ENCODE measurements around the gene CDC42BPA.

CDC42BPA gene

DNA sequence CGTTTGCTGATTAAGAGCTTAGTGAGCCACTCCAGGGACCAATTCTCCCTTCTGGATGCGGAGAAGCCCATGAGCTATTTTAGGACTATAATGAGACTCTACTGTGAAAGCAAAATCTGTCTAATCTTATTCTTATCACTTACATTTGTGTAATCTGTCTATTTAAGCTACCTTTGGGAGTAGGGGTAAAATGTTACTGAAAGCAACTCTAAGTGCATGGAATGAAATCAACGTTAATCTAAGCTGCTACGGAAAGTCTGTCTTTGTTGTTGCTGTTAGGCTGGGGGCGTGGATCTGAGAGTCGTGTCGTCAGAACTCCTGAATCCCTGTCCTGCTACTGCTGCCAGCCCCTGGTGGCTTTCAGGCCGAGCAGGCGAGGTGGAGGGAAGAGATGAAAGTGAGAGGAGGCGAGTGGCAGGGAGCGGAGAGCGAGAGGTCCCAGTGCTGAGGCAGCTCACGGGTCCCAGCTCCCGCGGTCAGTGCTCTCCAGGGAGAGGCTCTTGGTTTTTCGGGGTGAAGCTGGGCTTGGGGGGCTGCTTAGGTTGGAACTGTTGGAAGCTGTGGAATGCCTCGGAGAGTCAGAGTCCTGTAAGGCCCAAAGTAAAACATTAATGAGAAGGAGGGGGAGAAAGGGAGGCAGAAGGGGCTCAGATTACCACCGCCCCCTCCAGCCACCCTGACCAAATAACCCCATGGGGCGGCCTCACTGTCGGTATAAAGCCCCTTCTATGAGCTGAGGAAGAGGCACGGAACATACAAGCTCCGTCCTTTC, 324.3 kb downstream of the CDC42BPA start:
- no peak for DNase-seq (ENCODE audit: low read depth)

DNA sequence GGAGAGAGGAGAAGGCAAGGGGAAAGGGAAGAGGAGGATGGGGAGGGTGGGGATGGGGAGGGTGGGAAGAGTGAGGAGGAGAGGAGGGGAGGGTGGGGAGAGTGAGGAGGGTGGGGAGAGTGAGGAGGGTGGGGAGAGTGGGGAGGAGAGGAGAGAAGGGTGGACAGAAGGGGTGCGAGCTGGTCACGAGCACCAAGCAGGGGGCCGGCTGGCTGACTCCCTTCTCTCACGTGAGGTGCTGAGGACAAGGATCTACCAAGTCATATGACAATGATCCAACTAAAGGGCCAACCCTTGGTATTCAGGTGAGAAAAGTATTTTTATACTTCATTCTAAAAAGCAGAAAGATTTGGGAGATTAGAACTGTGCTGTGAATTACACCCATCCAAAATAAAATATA, 326.4 kb downstream of the CDC42BPA start:
- no peak for DNase-seq (ENCODE audit: low read depth)

DNA sequence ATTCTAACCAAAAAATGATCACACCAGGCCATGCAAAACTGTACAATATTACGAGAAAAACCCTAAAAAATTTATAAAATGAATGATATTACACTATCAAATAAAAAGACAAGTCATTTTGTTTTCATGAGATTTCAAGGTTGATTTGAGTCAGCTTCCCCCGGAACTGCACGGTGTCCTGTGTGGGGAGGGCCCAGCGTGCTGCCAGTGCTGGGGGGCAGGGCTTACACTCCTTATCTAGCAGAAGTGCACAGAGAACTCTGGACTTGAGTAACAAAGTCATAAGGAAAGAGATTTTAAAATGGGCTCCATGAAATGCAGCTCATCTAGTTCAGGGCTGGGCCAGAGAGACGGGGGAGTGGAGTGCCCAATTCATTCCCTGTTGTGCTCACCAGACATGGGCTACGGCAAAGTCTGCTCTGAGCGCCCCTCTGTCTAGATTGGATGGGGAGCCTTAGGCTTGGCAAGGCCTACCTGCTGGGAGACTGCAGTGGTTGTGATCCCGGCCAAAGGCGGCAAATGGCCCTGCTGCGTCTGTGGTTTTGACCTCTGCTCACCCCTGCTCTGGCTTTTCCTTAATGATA, 328.1 kb downstream of the CDC42BPA start:
- DNase-seq (ENCODE audit: low read depth) = no peak

DNA sequence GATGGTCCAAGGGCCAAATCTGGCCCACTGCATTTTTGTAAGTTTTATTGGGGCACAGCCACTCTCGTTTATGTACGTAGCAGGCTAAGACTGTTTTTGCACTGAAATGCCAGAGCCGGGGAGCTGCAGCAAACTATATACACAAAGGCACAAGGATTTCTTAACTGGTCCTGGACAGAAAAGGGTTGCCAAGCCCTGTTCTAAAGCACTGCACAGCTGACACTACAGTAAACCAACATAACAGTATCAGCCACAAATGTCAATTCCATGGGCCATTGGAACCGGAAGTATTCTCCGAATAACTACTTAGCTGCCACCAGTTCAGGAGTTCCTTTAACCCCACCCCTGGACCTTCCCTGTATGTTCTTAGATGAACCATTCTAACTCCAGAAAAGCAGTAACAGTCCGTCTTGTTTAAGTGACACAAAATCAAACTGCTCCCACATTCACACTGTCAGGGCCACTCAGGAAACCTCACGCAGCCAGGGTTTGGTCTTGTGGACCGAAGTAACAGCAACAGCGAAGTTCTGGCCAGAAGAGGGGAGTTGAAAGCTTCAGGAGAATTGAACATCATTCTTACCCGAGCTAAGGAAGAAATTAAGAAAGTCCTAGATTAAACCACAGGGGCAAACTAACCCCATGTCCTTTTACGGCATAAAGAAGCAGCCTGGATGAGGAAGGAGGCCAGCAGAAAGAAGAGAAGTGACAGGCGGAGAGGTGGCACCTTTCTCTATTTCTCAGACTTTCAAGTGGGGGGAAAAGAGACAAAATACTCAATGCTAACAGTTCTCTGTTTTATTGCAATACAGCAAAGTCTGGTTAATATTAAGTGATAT, 329.0 kb downstream of the CDC42BPA start:
- no peak for DNase-seq (ENCODE audit: low read depth)

DNA sequence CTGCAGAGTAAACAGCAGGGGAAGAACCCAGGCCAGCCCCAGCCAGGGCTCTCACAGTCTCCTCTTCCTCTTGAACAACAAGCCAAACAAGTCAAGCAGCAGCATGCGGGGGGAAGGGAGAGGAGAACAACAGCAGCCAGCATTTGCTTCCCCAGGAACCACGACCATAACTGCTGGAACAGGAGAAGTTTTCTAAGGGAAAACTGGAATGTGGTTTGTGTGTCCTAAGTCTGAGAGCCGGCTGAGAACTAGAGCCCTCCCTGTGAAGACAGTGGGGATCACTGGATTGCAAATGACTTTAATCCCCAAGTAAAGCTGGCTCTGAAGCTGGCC, 330.0 kb downstream of the CDC42BPA start:
- no peak for DNase-seq (ENCODE audit: low read depth)

DNA sequence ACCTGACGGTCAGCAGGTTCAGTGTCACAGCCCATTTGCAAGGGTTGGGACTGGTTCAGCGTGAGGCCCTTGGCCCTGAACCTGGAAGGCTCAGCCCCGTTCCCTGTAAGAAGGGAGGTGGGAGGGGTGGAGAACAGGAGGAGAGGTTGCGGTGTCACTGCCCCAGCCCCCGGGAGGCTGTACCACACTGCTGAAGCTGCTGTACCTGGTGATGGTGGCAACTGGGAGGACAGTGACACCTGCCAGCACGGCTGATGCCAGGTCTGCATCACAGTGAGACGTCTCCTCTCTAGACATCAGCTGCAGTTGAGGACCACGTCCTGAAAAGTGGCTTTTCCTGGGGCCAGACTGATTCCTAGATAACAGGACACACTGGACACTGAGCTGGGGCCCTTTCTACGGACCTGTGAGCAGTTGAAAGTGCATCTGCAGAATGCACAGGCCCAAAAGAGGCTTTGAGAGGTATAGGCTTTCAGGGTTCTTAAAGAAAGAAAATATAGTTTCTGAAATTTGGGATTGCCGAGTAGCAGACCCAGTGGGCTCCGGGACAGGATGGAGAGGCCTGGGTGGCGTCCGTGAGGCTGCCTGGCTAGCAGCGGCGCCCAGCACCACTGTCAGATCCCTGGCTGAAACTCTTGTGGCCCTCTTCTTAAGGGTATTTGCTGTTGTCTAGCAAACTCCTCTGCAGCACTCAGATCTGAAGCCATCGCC, 330.5 kb downstream of the CDC42BPA start:
- DNase-seq (ENCODE audit: low read depth) = no peak

DNA sequence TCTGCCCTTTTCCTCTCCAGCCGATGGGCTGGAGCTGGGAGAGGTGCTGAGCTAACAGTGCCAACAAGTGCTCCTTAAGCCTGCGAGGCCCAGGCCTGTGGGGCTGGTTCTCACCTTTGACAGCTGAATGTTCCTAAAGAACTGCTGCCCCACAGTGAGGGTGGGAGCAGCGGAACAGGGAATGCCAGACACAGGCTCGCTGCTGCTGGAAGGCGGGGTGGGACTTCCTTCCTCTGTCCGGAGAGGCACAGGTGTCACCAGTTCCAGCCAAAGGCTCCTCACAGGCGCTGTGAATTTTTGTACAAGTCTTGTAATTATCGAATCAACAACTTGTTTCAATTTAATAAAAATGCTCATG, 331.1 kb downstream of the CDC42BPA start:
- no peak for DNase-seq (ENCODE audit: low read depth)

DNA sequence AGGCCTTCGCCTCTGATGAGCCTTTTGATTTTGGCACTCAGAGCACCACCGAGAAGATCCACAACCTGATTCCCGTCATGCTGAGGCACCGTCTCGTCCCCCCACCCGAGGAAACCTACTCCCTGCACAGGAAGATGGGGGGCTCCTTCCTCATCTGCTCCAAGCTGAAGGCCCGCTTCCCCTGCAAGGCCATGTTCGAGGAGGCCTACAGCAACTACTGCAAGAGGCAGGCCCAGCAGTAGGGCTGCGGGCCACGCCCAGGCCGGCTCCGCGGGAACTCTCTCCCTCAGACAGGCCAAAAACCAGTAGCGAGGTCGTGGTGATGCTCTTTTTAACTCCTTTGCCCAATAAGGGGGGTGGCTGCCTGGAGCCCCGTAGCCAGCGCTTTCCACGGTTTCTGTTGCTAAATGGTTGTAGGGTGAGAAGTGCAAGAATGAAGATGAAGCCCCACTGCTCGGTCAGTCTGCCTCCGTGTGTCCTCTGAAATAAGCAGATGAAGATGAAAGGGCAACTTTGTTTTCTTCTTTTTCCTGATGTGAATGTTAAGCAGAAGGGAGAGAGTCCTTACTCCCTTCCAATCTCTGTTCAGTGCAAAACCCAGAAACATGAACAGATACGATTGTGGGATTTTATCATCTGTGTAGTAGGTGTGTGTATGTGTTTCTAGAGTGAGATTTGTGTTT, 331.7 kb downstream of the CDC42BPA start:
- DNase-seq (ENCODE audit: low read depth) = no peak

DNA sequence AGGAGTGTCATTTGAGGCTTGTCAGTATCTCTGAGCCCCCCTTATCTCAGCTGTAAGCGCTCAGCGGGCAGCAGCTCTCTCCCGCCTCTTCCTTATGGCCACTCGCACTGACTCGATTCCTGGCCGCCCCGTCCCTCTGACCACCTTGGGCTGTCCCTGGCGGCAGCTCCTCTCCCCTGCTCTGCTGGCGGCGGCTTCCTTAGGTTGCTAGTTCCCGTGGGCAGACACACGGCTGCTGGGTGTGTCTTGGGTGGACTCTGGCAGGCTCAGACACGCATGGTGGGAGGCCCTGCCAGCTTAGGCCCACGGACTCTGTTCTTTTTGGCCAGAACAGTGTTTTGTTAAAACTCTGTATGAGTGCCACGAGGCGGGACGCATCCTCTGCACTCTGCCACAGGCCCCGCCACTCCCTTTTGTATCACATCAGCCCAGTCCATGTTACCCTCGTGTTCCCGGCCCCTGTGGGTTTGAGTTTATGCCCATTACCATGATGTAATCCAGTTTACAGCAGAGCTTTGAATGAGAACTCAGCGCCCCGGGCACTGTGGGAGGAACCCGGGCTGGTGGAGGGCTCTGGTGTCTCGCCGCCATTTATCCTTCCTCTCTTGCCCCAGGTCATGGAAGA, 332.3 kb downstream of the CDC42BPA start:
- no peak for DNase-seq (ENCODE audit: low read depth)

DNA sequence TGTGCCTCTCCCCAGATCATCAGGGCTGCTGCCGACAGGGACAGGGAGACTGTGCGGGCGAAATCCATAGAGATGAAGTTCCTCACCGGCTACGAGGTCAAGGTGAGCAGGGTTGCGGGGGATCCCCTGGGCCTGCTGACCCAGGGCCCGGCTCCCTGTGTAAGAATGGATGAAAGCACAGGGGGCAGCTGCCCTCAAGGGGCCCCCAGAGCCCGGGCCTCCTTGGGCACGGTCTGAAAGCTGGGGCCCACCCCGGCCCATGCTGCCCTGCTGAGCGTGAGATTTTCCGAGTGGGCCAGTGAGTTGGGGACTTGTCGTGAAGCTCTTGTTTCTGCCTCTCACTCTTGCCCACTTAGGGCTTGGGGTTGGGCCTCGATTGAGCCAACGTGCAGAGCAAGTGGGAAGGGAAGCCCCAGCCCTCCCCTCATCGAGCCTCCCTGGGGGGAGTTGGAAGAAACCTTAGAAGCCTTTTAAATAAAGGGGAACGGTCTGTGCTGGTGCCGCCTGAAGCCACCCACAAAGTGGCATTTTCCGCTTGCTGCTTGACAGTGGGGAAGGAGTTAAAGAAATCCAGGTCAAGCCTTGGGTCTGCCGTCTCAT, 333.0 kb downstream of the CDC42BPA start:
- no peak for DNase-seq (ENCODE audit: low read depth)

DNA sequence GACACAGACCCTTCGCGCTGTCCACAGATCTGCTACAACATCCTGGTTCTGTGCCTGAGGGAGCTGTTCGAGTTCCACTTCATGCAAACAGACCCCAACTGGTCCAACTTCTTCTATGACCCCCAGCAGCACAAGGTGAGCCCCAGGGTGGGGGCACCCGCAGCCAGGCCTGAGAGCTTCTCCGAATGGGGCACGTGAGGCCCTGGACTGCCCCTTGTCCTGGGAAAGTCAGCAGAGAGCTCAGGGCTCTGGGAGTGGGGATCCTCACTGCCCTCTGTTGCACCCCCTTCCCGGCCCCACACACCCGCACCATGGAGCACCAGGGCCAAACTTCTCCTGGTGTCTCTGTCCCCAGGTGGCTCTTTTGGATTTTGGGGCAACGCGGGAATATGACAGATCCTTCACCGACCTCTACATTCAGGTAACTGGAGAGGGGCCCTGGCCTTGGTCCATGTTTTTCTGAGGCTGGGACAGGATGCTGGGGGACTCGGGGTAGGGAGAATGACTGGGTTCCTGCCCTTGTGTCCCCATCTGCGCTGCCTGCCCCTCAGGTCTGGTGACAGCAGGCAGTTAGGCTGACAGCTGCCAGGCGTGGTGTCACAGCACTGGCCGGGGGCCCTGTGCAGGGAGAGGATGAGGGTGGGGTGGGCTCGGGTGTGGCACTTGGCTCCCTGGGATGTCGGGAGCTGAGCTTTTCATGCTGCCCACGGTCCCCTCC, 333.6 kb downstream of the CDC42BPA start:
- DNase-seq (ENCODE audit: low read depth) = no peak

DNA sequence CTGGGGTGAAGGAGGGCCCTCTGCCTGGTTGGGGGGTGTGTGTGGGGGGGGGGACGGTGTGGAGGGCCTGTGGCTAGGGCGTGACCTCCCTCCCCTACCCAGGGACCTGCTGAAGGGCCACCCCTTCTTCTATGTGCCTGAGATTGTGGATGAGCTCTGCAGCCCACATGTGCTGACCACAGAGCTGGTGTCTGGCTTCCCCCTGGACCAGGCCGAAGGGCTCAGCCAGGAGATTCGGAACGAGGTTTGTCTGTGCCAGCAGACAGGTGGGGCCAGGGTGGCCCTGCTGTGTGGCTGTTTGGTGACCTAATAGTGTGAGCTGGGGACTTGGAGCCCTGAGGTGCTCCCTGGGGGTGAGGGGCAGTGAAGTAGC, 334.3 kb downstream of the CDC42BPA start:
- DNase-seq (ENCODE audit: low read depth) = no peak

DNA sequence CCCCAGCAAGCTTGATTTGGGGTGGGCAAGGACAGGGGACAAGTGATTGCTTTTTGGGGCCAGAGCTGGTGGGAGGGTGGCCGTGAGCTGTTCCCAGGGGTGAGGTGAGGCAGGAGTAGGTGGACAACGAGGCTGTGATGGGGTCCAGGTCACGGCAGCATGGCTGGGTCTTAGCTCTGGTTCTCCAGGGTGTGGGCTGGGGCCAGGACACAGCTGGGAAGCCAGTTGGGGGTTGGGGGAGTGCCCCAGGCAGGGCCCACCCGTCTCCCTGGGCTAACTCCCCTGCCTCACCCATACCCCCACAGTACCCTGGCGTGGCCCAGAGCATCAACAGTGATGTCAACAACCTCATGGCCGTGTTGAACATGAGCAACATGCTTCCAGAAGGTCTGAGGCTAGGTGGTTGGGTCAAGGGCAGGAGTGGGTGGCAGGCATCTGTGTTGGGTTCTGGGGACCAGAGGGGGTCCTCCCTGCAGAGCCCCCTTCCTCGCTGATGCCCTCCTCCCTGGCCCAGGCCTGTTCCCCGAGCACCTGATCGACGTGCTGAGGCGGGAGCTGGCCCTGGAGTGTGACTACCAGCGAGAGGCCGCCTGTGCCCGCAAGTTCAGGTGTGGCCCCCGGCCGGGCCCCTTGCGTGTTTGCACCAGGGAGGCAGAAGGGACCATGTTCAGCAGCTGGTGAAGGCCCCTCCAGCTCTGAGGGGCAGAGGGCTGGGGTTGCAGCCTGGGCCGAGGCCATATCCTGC, 334.9 kb downstream of the CDC42BPA start:
- no peak for DNase-seq (ENCODE audit: low read depth)

DNA sequence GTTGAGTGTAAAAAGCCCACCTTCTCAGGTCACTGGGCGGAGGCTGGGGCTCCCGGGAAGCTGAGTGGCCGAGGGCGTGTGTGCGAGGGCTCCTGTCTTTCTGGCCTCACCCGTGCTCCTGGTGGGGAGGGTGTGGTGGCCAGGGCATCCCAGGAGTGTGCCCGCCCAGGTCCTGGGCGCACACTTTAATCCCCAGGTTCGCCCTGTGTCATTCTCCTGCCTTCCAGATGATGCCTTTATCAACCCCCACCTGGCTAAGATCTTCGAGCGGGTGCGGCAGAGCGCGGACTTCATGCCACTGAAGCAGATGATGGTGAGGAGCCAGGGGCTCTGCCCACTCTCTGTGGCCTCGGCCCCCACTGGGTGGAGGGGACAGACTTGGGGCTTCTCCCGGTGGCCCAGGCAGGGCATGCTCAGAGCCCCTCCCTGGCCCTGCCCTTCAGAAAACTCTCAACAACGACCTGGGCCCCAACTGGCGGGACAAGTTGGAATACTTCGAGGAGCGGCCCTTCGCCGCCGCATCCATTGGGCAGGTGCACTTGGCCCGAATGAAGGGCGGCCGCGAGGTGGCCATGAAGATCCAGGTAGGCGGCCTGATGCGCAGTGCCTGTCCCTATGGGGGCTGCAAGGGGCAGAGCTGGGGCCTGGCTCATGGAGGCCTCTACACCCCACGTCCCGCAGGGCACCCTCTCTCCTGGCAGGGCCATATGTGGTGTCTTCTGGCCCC, 335.7 kb downstream of the CDC42BPA start:
- no peak for DNase-seq (ENCODE audit: low read depth)

DNA sequence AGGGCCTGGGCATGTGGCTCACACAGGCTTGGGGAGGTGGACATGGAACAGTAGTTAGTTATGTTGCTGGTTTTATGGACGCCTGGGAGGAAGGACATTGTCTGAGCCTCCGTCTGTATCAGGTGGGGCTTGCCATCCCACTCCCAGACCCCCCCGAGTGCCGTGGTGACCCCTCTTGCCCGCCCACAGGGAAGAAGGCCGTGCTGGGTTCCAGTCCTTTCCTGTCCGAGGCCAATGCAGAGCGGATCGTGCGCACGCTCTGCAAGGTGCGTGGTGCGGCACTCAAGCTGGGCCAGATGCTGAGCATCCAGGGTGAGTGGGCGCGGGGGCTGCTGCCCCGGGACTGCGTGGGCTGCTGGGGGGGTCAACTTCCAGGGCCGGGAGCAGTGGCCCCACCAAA, 336.5 kb downstream of the CDC42BPA start:
- DNase-seq (ENCODE audit: low read depth) = no peak

DNA sequence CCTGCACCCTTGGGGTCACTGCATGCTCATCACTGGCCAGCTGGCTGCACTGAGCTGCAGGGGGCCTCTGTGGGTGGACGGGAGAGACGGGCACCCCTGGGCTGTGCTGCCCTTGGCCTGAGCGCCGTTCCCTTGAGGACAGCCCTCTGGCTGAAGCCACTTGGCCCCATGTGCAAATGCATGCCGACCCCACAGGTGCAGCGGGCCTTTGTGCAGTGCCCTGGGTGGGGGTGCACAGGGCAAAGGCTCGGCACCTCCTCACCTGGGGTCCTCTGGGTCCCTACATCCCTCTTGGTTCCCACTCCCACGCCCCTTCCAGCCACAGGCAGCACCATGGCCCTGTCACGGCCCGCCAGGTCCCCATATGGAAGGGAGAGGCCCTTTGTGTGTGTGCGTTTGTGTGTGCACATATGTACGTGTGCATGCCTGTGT, 336.9 kb downstream of the CDC42BPA start:
- no peak for DNase-seq (ENCODE audit: low read depth)

DNA sequence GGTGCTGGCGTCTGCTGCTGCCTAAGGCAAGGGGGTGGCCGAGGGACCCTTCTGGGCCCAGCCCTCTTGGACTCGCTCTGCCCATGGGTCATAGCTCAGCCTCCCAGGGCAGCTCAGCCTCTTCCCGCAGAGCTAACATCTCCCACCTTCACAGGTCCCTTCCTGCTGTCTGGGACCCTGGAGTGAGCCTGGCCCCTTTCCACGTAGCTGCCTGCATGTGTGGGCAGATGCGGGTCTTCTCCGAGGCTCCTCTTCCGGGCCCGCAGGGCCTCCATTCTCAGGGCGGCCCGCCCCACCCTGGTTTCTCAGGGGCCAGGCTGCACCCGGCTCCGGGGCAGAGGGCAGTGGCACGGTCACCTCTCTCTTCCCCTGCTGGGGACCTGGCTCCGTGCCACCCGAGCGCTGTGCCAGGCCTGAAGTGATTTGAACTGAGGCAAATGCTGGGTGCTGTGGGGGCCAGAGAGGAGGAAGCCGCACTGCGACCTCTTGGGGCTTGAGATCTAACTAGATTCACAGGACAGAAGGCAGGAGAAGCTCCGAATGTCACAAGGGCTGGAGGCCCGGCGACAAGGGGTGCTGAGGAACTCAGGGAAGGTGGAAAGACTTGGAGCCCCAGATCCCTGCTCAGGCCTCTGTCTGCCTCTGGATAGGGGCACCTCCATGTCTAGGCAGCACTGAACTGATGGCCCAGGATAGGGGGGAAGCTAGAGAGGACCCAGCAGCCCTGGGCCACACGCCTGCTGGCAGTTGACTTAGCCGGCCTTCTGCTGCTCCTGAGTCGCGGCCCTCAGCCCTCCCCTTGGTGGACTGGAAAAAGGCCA, 337.5 kb downstream of the CDC42BPA start:
- DNase-seq (ENCODE audit: low read depth) = no peak

DNA sequence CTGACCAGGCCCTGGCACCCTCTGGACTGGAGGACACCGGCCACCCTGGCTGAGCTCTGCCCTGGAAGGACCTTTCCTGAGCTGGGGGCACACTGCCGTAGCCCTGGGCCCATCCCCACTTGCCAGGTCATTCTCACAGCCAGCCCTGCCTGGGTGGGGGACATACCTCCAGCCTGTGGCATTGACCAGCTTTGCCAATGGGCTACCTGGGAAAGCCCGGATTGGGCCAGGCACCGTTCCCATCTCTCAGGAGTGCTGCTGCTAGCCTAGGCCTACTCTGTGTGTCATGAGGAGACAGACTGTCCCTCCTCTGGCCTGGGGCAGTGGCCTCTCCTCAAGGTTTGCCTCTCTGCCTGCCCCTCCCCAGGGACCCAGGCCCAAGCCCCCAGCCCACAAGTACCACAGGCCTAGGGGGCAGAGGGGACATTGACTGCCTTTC, 338.2 kb downstream of the CDC42BPA start:
- no peak for DNase-seq (ENCODE audit: low read depth)

Measured in stimulated activated CD8-positive, alpha-beta memory T cell treated with anti-CD3 and anti-CD28 coated beads, Interleukin-15, amount 100 ng/mL, for 1 hour (primary cell).